ENCODE results near the gene TUBB1.

DNA sequence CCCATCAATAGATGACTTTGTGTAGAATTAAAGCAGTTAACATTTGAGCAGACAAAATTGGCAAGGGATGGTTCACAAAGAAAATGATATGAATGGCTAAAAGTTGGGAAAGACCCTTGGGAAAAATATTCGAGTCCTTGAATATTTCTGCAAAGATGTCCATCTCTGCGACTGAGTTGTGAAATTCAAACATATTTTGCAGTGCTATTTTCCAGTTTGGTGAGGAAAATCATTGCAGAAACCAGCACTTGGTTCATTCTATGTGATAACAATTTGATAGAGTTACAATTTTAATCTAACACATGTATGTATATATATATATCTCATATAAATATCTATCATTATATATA is 29.4 kb downstream of the TUBB1 start:
- TF ChIP-seq POLR2A (IDR thresholded peaks at IDR 0.05; ENCODE audit: extremely low read depth, insufficient read length), result no peak
- TF ChIP-seq, protein P1, sequence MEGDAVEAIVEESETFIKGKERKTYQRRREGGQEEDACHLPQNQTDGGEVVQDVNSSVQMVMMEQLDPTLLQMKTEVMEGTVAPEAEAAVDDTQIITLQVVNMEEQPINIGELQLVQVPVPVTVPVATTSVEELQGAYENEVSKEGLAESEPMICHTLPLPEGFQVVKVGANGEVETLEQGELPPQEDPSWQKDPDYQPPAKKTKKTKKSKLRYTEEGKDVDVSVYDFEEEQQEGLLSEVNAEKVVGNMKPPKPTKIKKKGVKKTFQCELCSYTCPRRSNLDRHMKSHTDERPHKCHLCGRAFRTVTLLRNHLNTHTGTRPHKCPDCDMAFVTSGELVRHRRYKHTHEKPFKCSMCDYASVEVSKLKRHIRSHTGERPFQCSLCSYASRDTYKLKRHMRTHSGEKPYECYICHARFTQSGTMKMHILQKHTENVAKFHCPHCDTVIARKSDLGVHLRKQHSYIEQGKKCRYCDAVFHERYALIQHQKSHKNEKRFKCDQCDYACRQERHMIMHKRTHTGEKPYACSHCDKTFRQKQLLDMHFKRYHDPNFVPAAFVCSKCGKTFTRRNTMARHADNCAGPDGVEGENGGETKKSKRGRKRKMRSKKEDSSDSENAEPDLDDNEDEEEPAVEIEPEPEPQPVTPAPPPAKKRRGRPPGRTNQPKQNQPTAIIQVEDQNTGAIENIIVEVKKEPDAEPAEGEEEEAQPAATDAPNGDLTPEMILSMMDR (IDR thresholded peaks at IDR 0.05; ENCODE audit: low read depth, low read length), result no peak
- TF ChIP-seq MYC (IDR thresholded peaks at IDR 0.05; ENCODE audit: low read depth, low read length), result no peak
- TF ChIP-seq, protein P2, sequence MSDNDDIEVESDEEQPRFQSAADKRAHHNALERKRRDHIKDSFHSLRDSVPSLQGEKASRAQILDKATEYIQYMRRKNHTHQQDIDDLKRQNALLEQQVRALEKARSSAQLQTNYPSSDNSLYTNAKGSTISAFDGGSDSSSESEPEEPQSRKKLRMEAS (IDR thresholded peaks at IDR 0.05; ENCODE audit: low read depth, low read length), result no peak

Measured in NB4 (cell line).